Coronary artery (tissue), 2 donors: ENCODE measurements around the gene COL27A1.

ENCODE experiments used
- DNase-seq: peaks from one replicate; pipeline ENCODE4 v3.0.0-alpha.2; 2017; ENCODE audit warnings: low spot score
- H3K27ac ChIP-seq, 2 donors: fragments of 200-600 bp; sonication (generic); one replicate each; pipeline ENCODE4 v1.5.1; 2016 to 2019
- H3K4me3 ChIP-seq: fragments of 200-600 bp; sonication (generic); 2 replicates; pipeline ENCODE4 v1.5.1; 2016; ENCODE audit warnings: mild to moderate bottlenecking, moderate library complexity
- CTCF ChIP-seq: fragments of 200-600 bp; sonication (generic); IDR thresholded peaks from one replicate; pipeline ENCODE4 v1.5.1; 2019; ENCODE audit warnings: antibody characterized with exemption

Gene COL27A1

GRCh38 chr9:114334490-114334889 is 179.2 kb downstream of the COL27A1 start:
- Histone ChIP-seq H3K27ac (no peak overlapping the region), H3K4me3 (no peak overlapping the region)
- no peak for TF ChIP-seq CTCF
- no peak for DNase-seq

DNA sequence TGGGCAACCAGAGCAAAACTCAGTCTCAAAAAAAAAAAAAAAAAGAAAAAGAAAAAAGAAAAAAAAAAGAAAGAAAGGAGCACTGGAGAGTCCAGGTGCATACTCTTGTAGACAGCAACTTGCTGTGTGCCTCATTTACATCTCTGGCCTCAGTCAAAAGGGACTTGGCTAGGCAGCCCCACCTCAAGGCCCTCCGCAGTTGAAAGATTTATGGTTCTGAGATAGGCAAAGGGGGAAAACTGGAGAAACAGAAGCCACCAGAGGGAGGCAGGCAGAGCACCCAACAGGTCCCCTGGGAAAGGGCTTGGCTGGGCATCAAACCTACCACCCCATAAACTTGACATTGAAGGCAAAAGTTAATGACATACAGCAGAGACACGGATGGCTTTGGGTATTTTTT is 180.4 kb downstream of the COL27A1 start:
- H3K27ac ChIP-seq = no peak overlapping the region
- no peak for TF ChIP-seq CTCF
- no peak for DNase-seq
- no peak overlapping the region for H3K4me3 ChIP-seq

GRCh38 chr9:114336157-114336556 is 180.8 kb downstream of the COL27A1 start:
- Histone ChIP-seq H3K4me3 (no peak overlapping the region), H3K27ac (no peak overlapping the region)
- DNase-seq = no peak
- no peak for TF ChIP-seq CTCF

DNA sequence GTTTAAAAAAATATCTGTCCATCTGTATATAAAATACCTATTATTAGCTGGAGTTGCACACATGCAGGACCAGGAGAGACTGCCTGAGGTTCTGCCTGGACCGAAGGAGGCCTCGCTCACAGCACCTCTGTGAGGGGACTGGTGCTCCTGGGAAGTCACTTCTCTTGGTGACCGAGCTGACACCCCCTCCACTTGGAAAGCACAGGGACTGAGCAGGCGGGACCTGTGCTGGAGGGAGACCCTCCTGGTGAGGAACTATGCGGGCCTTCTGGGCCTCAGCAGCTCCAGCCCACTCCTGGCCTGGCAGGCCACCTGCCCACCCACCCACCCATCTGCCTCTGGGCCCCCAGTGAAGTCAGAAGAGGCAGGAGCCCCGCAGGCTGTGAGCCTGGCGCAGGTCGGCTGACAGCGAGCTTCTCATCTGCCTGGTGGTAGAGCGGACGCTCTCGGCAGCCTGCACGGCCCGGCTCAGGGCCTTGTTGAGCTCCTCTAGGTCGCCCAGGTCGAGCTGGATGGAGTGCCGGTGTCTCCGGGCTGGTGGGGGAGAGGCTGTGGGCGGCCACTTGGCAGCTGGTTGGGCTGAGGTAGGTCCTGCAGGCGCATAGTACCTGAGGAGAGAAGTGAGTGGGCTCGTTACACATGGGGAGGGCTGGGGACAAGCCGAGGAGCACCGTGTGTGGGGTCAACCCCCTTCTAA is 181.5 kb downstream of the COL27A1 start:
- no peak for DNase-seq
- Histone ChIP-seq H3K27ac (no peak overlapping the region), H3K4me3 (no peak overlapping the region)
- no peak for TF ChIP-seq CTCF

DNA sequence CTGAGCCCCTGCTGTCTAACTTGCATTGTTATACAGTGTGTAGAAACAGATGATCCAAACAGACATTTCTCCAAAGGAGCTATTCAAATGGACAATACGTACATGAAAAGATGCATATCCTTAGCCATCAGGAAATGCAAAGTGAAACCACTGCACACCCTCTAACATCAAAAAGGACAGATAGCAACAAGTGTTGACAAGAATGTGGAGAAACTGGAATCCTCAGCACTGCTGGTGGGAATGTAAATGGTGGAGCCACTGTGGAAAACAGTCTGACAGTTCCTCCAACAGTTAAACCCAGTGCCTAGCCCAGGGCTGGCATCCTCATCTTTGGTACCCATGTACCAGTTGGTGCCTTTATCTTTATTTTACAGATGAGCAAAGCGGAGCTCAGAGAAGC is 182.8 kb downstream of the COL27A1 start:
- no peak overlapping the region for H3K4me3 ChIP-seq
- H3K27ac ChIP-seq = no peak overlapping the region

GRCh38 chr9:114339130-114339908 is 184.0 kb downstream of the COL27A1 start:
- no peak for DNase-seq
- H3K4me3 ChIP-seq = no peak overlapping the region
- TF ChIP-seq CTCF = peak; percentile 77
- H3K27ac ChIP-seq = no peak overlapping the region

More for the DNA sequence above, 182.8 kb downstream of the COL27A1 start:
- no peak for DNase-seq
- no peak for TF ChIP-seq CTCF
